KMS-11 (cell line): ENCODE data around the gene EXOC4.
A peak's percentile ranks its signal among the peaks of the same experiment; 100 is the strongest.

Source experiments
- H2AFZ ChIP-seq: fragments of 200-600 bp; sonication (generic); 2 replicates; pipeline ENCODE4 v1.6.1; 2016; ENCODE audit warnings: antibody characterized with exemption, mixed run types, low read depth
- H3K27ac ChIP-seq: fragments of 200-600 bp; sonication (generic); 2 replicates; pipeline ENCODE4 v1.6.1; 2016; ENCODE audit warnings: mild to moderate bottlenecking, mixed run types
- H3K27me3 ChIP-seq: fragments of 200-600 bp; sonication (generic); 2 replicates; pipeline ENCODE4 v1.6.1; 2017; ENCODE audit warnings: mild to moderate bottlenecking, low read depth, mixed run types, moderate library complexity; ENCODE audit not compliant: insufficient read depth
- H3K36me3 ChIP-seq: fragments of 200-600 bp; sonication (generic); 2 replicates; pipeline ENCODE4 v1.6.1; 2017; ENCODE audit warnings: mild to moderate bottlenecking, mixed run types; ENCODE audit not compliant: insufficient read depth
- H3K4me1 ChIP-seq: fragments of 200-600 bp; sonication (generic); 2 replicates; pipeline ENCODE4 v1.6.1; 2016; ENCODE audit warnings: mild to moderate bottlenecking, low read depth, mixed run types; ENCODE audit not compliant: poor library complexity, severe bottlenecking
- H3K4me2 ChIP-seq: fragments of 200-600 bp; sonication (generic); 2 replicates; pipeline ENCODE4 v1.7.0; 2016; ENCODE audit warnings: mild to moderate bottlenecking, mixed run types
- H3K4me3 ChIP-seq: fragments of 200-600 bp; sonication (generic); IDR thresholded peaks from 2 replicates; pipeline ENCODE4 v1.6.1; 2017; ENCODE audit warnings: low read depth, low read length, mixed read lengths; ENCODE audit not compliant: insufficient read depth
- H3K79me2 ChIP-seq: fragments of 200-600 bp; sonication (generic); 2 replicates; pipeline ENCODE4 v1.6.1; 2016; ENCODE audit warnings: low read depth, mixed run types; ENCODE audit not compliant: insufficient read depth
- H3K9ac ChIP-seq: fragments of 200-600 bp; sonication (generic); 2 replicates; pipeline ENCODE4 v1.6.1; 2016; ENCODE audit warnings: mild to moderate bottlenecking, mixed run types
- H4K20me1 ChIP-seq: fragments of 200-600 bp; sonication (generic); 2 replicates; pipeline ENCODE4 v1.6.1; 2016; ENCODE audit warnings: mild to moderate bottlenecking, mixed run types; ENCODE audit not compliant: insufficient read depth
- CTCF ChIP-seq: fragments of 200-600 bp; sonication (generic); conservative IDR thresholded peaks from 2 replicates; pipeline ENCODE4 v1.6.1; 2017; ENCODE audit warnings: low read depth, mild to moderate bottlenecking, antibody characterized with exemption, low read length, moderate library complexity, mixed read lengths

The EXOC4 gene

GRCh38 chr7:133563251-133563650 is 310.4 kb downstream of the EXOC4 start:
- H3K27ac ChIP-seq = no peak overlapping the region
- TF ChIP-seq CTCF = no peak
- no peaks in the 10 kb centered on the region for H3K36me3 ChIP-seq
- no peaks in the 10 kb centered on the region for H3K27me3 ChIP-seq
- no peaks in the 10 kb centered on the region for H3K4me1 ChIP-seq
- no peaks in the 10 kb centered on the region for H3K79me2 ChIP-seq
- no peak overlapping the region for H3K9ac ChIP-seq
- H3K4me3 ChIP-seq = no peak overlapping the region
- H3K4me2 ChIP-seq = no peak overlapping the region
- no peaks in the 10 kb centered on the region for H4K20me1 ChIP-seq
- H2AFZ ChIP-seq = no peak overlapping the region

GRCh38 chr7:133564484-133564883 is 311.6 kb downstream of the EXOC4 start:
- H3K4me2 ChIP-seq = no peak overlapping the region
- no peaks in the 10 kb centered on the region for H3K36me3 ChIP-seq
- no peak overlapping the region for H3K4me3 ChIP-seq
- no peak overlapping the region for H2AFZ ChIP-seq
- 0 out of 2 replicates have a peak, but pooled peaks have one; percentile 36 for TF ChIP-seq CTCF
- no peaks in the 10 kb centered on the region for H4K20me1 ChIP-seq
- no peak overlapping the region for H3K27ac ChIP-seq
- no peaks in the 10 kb centered on the region for H3K4me1 ChIP-seq
- no peaks in the 10 kb centered on the region for H3K79me2 ChIP-seq
- H3K27me3 ChIP-seq = no peaks in the 10 kb centered on the region
- H3K9ac ChIP-seq = no peak overlapping the region

GRCh38 chr7:133568544-133568943 is 315.7 kb downstream of the EXOC4 start:
- Histone ChIP-seq H4K20me1 (no peaks in the 10 kb centered on the region), H3K27me3 (no peaks in the 10 kb centered on the region), H3K27ac (no peak overlapping the region), H3K36me3 (no peaks in the 10 kb centered on the region), H3K4me3 (no peak overlapping the region), H3K4me1 (no peaks in the 10 kb centered on the region), H3K9ac (no peak overlapping the region), H3K4me2 (no peak overlapping the region), H3K79me2 (no peaks in the 10 kb centered on the region), H2AFZ (no peak overlapping the region)
- no peak for TF ChIP-seq CTCF

- H3K79me2 ChIP-seq = no peaks in the 10 kb centered on the region
- TF ChIP-seq CTCF = no peak
- H3K4me2 ChIP-seq = no peak overlapping the region
- H2AFZ ChIP-seq = no peak overlapping the region
- no peaks in the 10 kb centered on the region for H4K20me1 ChIP-seq
- no peak overlapping the region for H3K9ac ChIP-seq
- H3K4me1 ChIP-seq = no peaks in the 10 kb centered on the region
- H3K36me3 ChIP-seq = no peaks in the 10 kb centered on the region
- no peak overlapping the region for H3K27ac ChIP-seq
- H3K27me3 ChIP-seq = no peaks in the 10 kb centered on the region
- H3K4me3 ChIP-seq = no peak overlapping the region
Measured at GRCh38 chr7:133570321-133570720, 317.4 kb downstream of the EXOC4 start.
